GM19463 (cell line): ENCODE measurements around the gene CD247.
A peak's percentile ranks its signal among the peaks of the same experiment; 100 is the strongest.

Experiments
- ATAC-seq: cut with Tn5 transposase; IDR thresholded peaks from one replicate; pipeline ENCODE4 v1.9.1; 2021; ENCODE audit warnings: mild to moderate bottlenecking, moderate library complexity; ENCODE audit not compliant: unreplicated experiment

The CD247 gene

GRCh38 chr1:167440776-167441175 is 77.6 kb downstream of the CD247 start:
- no peak for ATAC-seq

GRCh38 chr1:167440345-167440744 is 78.0 kb downstream of the CD247 start:
- no peak for ATAC-seq

GRCh38 chr1:167439301-167439988 is 78.9 kb downstream of the CD247 start:
- ATAC-seq: peak; percentile 39

GRCh38 chr1:167438171-167439138 is 79.9 kb downstream of the CD247 start:
- ATAC-seq: no peak

GRCh38 chr1:167435484-167435883 is 82.8 kb downstream of the CD247 start:
- no peak for ATAC-seq

GRCh38 chr1:167434306-167434705 is 84.0 kb downstream of the CD247 start:
- no peak for ATAC-seq

- ATAC-seq: no peak
Observed at GRCh38 chr1:167433884-167434283, 84.4 kb downstream of the CD247 start.

- ATAC-seq: no peak
Observed at GRCh38 chr1:167432780-167433179, 85.5 kb downstream of the CD247 start.

- ATAC-seq: no peak
Observed at GRCh38 chr1:167431909-167432650, 86.2 kb downstream of the CD247 start.

- peak; percentile 36 for ATAC-seq
Observed at GRCh38 chr1:167431261-167431908, 86.9 kb downstream of the CD247 start.

GRCh38 chr1:167430849-167431242 is 87.5 kb downstream of the CD247 start:
- peak; percentile 19 for ATAC-seq

GRCh38 chr1:167430134-167430848 is 88.0 kb downstream of the CD247 start:
- peak; percentile 32 for ATAC-seq

- ATAC-seq: peak; percentile 40
Observed at GRCh38 chr1:167429612-167430011, 88.7 kb downstream of the CD247 start.

- no peak for ATAC-seq
Observed at GRCh38 chr1:167428395-167428794, 89.9 kb downstream of the CD247 start.

GRCh38 chr1:167427848-167428247 is 90.5 kb downstream of the CD247 start:
- ATAC-seq: no peak

- no peak for ATAC-seq
Observed at GRCh38 chr1:167426716-167427115, 91.6 kb downstream of the CD247 start.

GRCh38 chr1:167425482-167425881 is 92.8 kb downstream of the CD247 start:
- ATAC-seq: no peak

GRCh38 chr1:167423684-167424619 is 94.4 kb downstream of the CD247 start:
- ATAC-seq: no peak

- no peak for ATAC-seq
Observed at GRCh38 chr1:167420510-167420909, 97.8 kb downstream of the CD247 start.
